ENCODE measurements around the gene PALB2.

DNA sequence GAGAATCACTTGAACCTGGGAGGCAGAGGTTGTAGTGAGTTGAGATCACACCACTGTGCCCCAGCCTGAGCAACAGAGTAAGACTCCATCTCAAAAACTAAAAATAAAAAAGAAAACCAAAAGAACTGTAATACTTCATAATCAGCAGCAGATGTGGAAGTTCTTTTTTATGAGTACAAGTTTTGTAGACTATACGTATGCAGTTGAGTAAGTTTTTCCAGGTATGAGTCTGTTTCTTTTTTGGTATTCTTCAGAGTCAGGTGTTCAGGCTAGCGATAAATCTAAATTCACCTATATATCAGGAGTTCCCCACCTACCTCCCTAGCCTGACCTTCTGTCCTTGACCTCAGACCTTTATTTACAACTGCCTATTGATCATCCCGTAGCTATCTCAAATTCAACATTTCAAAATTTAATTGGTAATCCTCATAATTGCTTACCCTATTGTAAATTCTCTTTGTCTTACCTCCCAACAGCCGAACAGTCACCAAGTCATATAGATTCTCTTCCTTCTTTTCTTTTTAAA is 10.9 kb upstream of the PALB2 start:
- TF ChIP-seq POLR2A (IDR thresholded peaks at IDR 0.05) (no peak), POLR2AphosphoS5 (IDR thresholded peaks at IDR 0.05; ENCODE audit: insufficient read depth in 1 of 2, low read depth in 1 of 2) (no peak)
- TF ChIP-seq, protein P1, sequence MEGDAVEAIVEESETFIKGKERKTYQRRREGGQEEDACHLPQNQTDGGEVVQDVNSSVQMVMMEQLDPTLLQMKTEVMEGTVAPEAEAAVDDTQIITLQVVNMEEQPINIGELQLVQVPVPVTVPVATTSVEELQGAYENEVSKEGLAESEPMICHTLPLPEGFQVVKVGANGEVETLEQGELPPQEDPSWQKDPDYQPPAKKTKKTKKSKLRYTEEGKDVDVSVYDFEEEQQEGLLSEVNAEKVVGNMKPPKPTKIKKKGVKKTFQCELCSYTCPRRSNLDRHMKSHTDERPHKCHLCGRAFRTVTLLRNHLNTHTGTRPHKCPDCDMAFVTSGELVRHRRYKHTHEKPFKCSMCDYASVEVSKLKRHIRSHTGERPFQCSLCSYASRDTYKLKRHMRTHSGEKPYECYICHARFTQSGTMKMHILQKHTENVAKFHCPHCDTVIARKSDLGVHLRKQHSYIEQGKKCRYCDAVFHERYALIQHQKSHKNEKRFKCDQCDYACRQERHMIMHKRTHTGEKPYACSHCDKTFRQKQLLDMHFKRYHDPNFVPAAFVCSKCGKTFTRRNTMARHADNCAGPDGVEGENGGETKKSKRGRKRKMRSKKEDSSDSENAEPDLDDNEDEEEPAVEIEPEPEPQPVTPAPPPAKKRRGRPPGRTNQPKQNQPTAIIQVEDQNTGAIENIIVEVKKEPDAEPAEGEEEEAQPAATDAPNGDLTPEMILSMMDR (IDR thresholded peaks at IDR 0.05), result no peak

All from vagina (tissue), 2 donors.